NCI-H2171 (cell line): ENCODE data around the gene ESPN.
"Not testable (repeated sequence)": the region's sequence is repeated elsewhere in the genome, so short reads cannot be mapped to it uniquely, and the experiment has no call there.

Source experiments
- DNase-seq: peaks from one replicate; lab custom pipeline; 2025; lab: John Stamatoyannopoulos, UW

ESPN gene

GRCh38 chr1:6483017-6483760 lies 58.6 kb downstream of the ESPN start:
- DNase-seq = no peak

DNA sequence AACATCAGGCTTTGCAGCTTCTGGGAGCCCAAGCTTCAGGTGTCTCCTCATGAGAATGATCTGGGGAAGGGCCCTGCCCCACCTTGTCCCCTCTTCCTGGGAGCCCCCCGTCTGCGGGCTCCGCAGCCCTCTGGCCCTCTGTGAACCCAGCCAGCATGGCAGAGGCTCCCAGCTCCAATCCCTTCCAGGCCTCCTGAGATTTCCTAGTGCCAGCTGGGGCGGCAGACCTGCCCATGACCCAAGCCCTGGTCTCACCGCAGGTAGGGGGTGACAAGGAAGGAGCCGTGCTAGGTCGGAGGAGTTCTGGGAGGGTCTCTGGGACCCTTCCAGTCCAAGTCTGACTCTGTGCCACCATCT lies 59.2 kb downstream of the ESPN start:
- no peak for DNase-seq

GRCh38 chr1:6484826-6485167 lies 60.2 kb downstream of the ESPN start:
- no peak for DNase-seq

GRCh38 chr1:6485168-6486101 lies 60.9 kb downstream of the ESPN start:
- DNase-seq = no peak

DNA sequence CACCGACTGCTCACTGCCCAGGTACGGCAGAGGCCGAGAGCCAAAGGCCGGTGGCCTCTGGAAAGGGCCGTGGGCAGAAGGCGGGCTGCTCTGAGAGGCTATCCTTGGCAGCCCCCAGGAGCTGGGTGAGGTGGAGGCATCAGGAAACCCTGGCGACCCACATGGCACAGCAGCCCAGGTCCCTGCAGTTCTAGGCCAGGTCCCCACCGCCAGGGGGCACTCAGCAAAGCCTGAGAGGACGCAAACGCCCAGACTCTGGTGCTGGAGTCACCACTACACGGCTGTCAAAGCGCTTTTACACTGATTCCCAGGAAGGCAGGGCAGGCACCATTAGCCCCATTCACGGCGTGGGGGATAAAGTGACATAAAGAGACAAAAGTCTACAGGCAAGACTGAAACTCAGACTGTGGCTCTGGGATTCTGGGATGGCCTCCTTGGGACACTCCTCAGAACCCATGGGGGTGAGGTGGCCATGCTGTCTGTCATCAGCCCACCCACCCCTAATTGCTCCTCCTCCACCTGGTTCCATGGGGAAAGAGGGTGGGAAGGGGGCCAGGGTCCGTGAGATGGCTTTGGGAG lies 61.9 kb downstream of the ESPN start:
- peak; percentile 71 for DNase-seq

DNA sequence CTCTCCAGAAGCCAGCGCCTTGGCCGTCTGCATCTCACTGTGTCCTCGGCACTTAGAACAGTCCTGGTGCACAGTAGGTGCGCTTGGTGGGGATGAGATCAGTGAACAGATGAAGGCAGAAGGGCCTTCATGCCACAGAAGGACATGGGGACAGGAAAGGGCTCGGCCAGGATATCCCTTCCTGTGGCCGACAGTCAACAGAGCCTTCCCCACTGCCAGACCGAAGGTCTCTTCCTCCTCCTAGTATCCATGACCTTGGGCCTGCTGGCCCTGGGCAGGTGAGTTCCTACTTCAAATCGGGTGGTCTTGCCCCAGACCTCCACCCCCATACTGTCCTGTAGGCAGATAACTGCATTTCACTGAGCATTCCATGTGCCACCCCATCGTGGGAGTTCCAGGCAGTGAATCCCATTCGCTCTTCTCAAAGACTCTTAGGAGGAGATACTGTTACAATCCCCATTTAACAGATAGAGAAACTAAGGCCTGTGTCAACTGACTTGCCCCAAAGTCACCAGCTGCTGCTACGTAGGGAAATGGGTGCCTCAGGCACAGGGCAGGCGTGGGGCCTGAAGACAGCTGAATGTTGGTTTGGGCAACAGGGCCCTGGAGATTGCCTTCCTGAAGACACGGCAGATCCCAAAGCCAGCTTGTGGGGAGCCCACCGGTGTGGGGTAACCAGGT lies 63.4 kb downstream of the ESPN start:
- no peak for DNase-seq

DNA sequence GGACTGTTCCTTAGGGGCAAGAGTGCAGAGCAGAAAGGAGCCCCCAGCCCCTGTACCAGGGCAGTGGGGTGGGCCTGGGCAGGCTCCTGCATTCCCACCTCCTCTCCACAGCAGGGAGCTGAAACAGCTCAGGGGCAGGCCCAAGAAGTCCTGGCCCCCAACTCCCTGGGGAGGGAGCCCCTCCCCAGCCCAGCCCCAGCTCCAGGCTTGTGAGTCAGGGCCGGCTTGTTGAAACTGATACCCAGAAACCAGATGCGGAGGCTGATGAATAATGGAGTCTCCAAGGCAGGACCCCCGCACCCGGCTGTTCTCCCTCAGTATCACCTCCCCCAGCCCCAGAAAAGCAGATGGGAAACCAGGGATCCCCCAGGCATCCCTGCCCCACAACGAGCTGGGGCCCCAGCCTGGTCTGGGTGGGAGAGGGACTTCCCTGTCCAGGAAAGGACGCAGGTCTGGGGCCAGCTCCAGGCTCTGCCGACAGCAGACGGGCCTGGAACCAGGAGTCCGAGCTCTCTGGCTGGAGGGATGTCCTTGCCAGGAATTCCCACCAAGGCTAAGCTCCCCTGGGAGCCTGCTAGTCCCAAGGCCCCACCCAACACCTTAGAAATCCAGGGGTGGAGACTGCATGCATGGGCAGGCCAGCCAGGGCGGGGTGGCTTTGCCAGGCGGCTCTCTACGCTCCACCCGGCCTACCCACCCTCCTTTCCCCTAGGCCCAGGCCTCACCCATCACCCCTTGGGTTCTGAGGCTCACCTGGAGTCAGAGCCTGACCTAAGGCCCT lies 64.2 kb downstream of the ESPN start:
- peak; percentile 90 for DNase-seq

DNA sequence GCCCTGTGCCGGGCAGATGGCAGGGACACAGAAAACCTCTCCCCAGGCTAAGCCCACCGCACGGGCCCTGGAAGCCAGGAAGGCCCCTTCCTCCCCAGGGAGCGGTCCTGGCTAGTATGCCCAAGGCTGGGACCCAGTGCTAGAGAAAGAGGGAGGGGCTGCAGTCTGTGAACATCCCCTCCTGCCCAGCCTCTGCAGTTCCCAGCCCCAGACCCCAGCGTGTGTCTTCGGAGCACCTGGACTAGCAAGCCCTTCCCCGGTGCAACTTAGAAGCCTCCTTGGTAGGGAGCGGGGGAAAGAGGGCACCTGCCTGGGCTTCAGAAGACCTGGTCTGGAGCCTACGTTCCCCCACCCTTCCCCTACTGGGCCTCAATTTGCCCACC lies 64.8 kb downstream of the ESPN start:
- DNase-seq = peak; percentile 52

DNA sequence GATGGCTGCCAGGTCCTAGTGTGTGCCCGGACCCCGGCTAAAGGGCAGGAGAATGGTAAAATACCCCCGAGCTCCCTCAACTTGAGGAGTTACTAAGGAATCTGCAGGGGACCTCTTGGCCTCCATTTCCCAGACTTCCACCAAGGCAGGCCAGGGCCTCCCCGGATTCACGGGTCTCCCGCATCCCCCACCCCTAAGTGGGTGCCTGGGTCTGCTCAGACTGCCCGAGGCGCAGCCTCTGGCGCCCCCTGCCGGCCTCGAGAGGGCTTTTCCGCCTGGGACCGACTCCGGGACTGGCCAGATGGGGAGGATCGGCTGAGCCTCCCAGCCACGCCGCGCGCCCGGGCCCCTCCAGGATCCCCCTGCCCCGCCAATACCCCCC lies 65.2 kb downstream of the ESPN start:
- peak; percentile 55 for DNase-seq

DNA sequence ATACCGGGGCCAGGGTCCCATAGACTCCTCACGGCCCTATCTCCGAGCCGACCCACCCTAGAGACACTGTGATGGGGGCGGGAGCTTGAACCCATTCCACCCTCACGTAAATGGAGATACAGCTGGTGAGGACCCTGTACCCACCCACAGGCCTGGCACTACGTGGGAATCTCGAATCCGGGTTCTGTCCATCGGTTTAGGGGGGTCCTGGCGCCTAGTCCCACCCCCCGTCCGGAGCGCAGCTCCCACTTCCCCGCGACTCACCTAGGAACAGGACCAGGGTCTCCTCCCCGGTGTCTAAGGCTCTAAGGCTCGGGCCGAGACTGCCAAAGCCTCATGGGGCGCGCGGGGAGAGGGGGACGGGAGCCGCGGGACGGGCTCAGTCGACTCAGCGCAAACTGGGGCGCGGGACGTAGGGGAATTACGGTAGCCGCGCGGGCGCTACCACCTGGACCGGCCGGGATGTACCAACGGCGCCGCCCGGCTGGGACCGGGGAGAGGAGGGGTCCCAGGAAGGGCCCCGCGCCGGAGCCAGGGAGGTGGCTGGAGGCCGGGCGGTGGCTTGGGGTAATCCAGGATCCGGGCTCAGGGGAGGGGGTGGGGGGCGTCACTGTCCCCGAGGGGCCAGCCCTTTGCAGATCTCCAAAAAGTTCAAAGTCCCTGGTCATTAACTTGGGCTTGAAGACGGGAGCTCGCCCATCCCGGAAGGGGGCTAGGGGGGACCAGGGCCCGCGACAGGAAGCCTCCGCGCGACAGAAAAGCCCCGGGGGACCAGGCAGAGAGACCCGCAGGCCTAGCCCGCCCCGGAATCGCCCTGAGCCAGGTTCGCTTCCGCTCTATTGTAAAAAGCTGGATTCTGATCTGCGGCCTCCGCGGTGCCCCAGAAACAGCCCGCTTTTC lies 65.9 kb downstream of the ESPN start:
- peak; percentile 76 for DNase-seq

DNA sequence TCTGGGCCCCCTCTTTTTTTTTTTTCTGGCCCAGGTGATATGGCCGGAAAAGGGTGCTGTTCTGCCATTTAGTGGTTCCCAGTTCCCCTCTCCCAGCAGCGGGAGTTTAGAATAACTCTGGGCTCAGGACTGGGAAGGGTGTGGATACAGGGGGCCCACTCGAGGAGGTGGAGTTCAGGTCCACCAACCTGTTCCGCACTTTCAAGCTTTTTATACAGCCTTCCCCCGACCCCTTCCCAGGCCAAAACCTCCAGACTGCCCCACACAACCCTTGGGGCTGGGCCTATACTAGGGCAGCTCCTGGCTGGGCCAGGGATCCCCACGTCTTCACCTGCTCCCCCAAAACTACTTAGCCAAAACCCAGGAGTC lies 66.5 kb downstream of the ESPN start:
- no peak for DNase-seq

DNA sequence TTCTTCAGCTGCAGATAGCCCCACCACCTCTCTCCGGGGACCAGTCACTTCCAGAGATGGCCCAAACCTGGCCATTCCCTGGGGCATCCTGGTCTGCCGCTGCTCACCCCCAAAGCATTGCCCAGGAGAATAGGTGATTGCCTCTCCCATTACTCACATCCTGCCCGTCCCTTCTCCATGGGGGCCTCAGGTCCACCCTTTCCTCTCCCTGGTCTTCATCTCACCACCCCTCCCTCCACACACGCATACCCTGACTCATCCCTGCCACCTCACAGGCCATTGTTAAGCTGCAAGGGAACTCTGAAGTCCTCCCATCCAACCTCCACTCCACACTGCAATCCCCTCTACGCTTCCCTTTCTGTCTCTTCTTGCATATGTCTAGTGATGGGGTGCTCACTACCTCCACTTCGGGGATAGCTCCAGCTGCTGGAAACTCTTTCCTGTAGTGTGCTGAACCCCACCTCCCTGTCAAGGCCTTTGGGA lies 66.9 kb downstream of the ESPN start, which contains the start of gene PLEKHG5:
PLEKHG5 (minus strand) TSS at position 188 of the 483 bp plus-strand sequence. CDS start 14,096 bp downstream, outside the sequence.
- no peak for DNase-seq

DNA sequence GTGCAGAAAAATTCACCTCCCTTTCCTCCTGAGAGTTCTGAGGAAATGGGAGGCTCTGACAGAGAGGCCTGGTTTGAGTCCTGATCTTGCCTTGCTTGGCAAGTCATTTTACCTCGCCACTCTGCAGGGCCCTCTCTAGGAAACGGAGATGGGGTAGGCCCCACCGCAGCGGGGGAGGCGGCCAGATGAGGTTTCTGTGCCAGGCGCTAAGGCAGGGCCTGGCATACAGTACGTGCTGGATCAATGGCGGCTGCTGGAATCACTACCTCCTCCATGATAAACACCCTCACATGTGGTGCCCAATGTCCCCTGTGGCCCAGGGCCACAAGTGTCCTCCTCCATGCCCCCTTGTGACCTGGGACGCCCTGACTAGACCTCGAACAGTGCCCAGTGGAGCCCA lies 67.4 kb downstream of the ESPN start:
- no peak for DNase-seq

DNA sequence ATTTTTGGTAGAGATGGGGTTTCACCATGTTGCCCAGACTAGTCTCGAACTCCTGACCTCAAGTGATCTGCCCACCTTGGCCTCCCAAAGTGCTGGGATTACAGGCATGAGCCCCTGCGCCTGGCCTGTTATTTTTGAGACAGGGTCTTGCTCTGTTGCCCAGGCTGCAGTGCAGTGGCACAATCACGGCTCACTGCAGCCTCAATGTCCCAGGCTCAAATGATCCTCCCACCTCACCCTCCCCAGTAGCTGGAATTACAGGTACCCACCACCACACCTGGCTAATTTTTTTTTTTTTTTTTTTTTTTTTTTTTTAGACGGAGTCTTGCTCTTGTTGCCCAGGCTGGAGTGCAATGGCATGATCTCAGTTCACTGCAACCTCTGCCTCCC lies 69.3 kb downstream of the ESPN start:
- not testable (repeated sequence) for DNase-seq

- no peak for DNase-seq
These were observed 70.1 kb downstream of the ESPN start for GRCh38 chr1:6494627-6495026.

DNA sequence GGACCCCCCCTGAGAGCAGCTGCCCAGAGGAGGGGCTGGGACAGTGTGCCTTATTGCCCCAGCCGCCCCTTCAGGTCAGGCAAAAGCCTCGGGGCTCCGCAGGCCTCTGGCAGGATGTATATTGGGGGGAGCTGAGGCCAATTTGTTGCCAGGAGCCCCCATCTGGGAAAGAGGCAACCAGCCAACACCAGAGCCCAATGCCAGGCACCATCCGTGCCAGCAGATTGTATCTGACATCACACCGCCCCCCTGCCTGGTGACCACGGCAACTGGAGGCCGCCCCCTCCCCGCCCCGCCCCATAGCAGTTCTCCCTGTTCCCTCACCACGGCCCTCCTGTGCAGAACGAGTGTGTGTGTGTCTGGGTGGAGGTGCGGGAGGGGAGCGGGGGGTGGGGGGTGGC lies 70.5 kb downstream of the ESPN start:
- DNase-seq = peak; percentile 75

DNA sequence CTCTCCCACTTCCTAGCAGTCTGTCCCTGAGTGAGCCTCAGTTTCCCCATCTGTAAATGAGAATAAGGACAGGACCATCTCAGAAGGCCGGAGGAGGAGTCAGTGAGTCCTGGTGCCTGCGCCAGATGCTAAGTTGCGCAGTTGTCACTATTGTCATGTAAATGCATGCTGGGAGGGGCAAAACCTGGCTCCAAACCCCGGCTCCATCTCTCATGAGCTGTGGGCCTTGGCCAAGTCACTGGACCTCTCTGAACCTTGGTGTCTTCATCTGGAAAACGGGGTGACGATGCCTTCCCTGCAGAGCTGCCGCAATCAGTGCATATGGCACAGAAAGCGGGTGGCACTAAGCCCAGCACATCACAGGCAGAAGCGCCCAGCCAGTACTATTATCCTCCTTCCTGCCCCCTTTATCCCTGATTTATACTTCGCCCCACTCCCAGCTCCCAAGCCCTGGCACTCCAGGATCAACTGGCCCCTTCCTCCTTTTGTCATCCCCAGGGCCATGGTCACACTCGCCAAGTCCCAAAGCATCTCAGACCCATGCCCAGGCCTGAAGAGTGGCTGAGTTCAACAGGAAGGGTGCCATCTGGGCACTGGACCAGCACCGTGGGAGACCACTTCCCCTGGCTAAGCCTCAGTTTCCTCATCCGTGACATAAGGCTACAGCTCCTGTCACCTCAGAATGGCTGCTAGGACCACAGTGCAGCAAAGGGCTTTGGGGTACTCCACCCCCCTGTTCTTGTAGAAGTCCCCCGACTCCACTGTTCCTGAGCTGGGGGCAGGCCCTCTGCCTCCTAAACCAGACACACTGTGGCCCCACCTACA lies 71.2 kb downstream of the ESPN start:
- DNase-seq = no peak

- DNase-seq = no peak
These were observed 71.8 kb downstream of the ESPN start for GRCh38 chr1:6496365-6496721.

- DNase-seq = no peak
These were observed 72.3 kb downstream of the ESPN start for GRCh38 chr1:6496890-6497214.
